Measurements from ENCODE around the gene CTTNBP2. TPM values are rescaled to one million over a fixed set of nuclear protein-coding genes. Genes with fewer than 3 reads are reported as not detected.

The CTTNBP2 gene
- total RNA-seq, 1 donor from 2014 or later = 1.8 TPM

- no peak for TF ChIP-seq CTCF (conservative IDR thresholded peaks at IDR 0.05; ENCODE audit: low read depth, low read length)
- DNase-seq (ENCODE audit: low read depth) = no peak
- H3K4me3 ChIP-seq (ENCODE audit: low read depth, low read length) = no peak overlapping the region
Observed at GRCh38 chr7:117805241-117805640, 68.0 kb downstream of the CTTNBP2 start.

GRCh38 chr7:117803476-117803875 is 69.8 kb downstream of the CTTNBP2 start:
- TF ChIP-seq CTCF (conservative IDR thresholded peaks at IDR 0.05; ENCODE audit: low read depth, low read length) = no peak
- no peak overlapping the region for H3K4me3 ChIP-seq (ENCODE audit: low read depth, low read length)
- no peak for DNase-seq (ENCODE audit: low read depth)

GRCh38 chr7:117802660-117803059 is 70.6 kb downstream of the CTTNBP2 start:
- DNase-seq (ENCODE audit: low read depth) = no peak
- H3K4me3 ChIP-seq (ENCODE audit: low read depth, low read length) = no peak overlapping the region
- no peak for TF ChIP-seq CTCF (conservative IDR thresholded peaks at IDR 0.05; ENCODE audit: low read depth, low read length)

GRCh38 chr7:117800841-117801240 is 72.4 kb downstream of the CTTNBP2 start:
- no peak for DNase-seq (ENCODE audit: low read depth)
- TF ChIP-seq CTCF (conservative IDR thresholded peaks at IDR 0.05; ENCODE audit: low read depth, low read length) = no peak

GRCh38 chr7:117800406-117800805 is 72.8 kb downstream of the CTTNBP2 start:
- no peak overlapping the region for H3K4me3 ChIP-seq (ENCODE audit: low read depth, low read length)
- DNase-seq (ENCODE audit: low read depth) = no peak
- TF ChIP-seq CTCF (conservative IDR thresholded peaks at IDR 0.05; ENCODE audit: low read depth, low read length) = no peak

More at GRCh38 chr7:117800841-117801240, 72.4 kb downstream of the CTTNBP2 start:
- H3K4me3 ChIP-seq (ENCODE audit: low read depth, low read length) = no peak overlapping the region

- no peak overlapping the region for H3K4me3 ChIP-seq (ENCODE audit: low read depth, low read length)
- TF ChIP-seq CTCF (conservative IDR thresholded peaks at IDR 0.05; ENCODE audit: low read depth, low read length) = no peak
- DNase-seq (ENCODE audit: low read depth) = no peak
Observed at GRCh38 chr7:117796889-117797288, 76.4 kb downstream of the CTTNBP2 start.

- TF ChIP-seq CTCF (conservative IDR thresholded peaks at IDR 0.05; ENCODE audit: low read depth, low read length) = no peak
- no peak overlapping the region for H3K4me3 ChIP-seq (ENCODE audit: low read depth, low read length)
- DNase-seq (ENCODE audit: low read depth) = no peak
Observed at GRCh38 chr7:117793976-117794375, 79.3 kb downstream of the CTTNBP2 start.
